Measurements from ENCODE around the gene ZC3H18. TPM values are rescaled to one million over a fixed set of nuclear protein-coding genes. Genes with fewer than 3 reads are reported as not detected.

Gene ZC3H18
- total RNA-seq, 2 experiments from 2014 or later = 83.4 to 88.7 TPM

DNA sequence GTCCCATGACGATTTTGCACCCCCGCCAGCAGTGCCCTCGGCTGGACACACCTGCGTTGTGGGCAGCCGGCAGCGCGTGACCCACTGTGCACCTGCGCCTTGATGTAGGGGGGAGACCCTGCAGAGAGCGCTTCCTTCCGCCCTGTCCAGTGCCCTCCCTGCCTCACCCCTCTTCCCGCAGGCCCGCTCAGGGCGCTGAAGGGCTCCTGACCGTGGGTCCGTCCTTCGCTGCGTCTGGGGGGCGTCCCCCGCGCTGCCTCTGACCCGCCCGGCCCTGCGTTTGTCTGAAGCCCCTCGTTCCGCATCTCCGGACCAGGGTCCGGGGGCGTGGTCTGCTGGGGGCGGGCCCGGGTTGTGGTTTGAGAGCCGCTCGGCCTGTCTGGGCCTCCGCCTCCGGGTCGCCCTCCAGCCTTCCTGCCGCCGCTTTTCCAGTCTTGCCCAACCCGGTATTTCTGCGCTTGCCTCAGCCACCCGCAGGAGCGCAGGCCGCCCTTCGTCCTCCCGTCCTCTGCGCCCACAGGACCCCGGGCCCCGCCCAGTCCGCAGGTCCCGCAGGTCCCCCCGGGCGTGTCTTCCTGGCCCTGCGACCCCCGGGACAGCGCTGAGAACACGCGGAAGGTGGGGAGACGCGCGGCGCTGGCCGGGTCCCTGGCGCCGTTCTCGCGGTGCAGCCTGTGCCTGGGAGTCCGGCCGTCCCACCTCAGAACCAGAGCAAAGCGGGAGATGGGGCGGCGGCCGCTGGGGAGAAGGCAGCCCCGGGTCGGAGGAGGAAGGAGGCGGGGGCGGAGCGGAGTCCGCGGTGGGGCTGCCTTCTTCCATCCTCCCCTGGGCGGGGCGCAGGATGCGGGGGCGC, 64.2 kb downstream of the ZC3H18 start:
- peaks cover 23% of the 10 kb centered on the region for H3K4me1 Mint-ChIP-seq
- peaks cover 19% of the 10 kb centered on the region for H3K27me3 Mint-ChIP-seq
- H3K9me3 Mint-ChIP-seq = no peaks in the 10 kb centered on the region
- peak overlapping the region; percentile 80 for H3K4me3 Mint-ChIP-seq
- H3K36me3 Mint-ChIP-seq = peaks cover 2% of the 10 kb centered on the region
- peak overlapping the region; percentile 70 for H3K27ac Mint-ChIP-seq
- ATAC-seq (ENCODE audit: low read depth) (peak; percentile 69), DNase-seq (peak; percentile 81)
- POLR2A ChIA-PET = interaction anchor here (0.6 to 1.8 kb wide), 4 partner anchors 16 to 70 kb away, joined by 3 to 10 read pairs (median 3); partner anchors contain the start of gene ZC3H18

DNA sequence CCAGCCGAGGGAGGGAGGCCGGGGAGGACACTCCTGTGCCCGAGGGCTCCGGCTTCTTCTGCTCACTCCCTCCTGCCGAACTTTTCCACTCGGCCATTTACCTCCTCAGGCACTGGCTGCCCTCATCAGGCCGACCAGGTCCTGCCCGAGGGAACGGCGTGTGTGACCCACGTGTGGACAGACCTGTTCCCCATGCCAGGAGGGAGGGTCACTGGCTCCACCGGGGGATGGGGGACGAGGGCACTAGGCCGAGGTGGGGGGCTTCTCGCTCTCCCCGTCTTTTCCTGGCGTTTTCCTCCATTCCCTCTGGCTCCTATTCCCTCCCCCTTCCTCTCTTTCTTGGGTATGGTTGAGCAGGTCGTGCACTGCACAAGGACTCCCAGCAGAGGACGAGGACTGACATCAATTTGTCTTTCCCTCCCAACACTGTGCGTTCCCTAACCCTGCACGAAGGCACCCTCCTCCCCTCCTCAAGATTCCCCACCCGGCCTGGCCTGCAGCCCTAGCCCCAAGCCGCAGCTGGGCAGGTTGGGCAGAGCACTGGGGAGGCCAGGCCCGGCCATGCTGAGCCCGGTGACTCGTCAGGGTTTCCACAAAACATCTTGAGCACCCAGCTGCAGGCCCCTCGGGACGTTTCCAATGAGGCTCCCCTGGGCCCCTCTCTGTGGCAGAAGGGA, 64.9 kb downstream of the ZC3H18 start:
- POLR2A ChIA-PET = no interaction called here
- Mint-ChIP-seq H3K9me3 (no peaks in the 10 kb centered on the region), H3K27me3 (peaks cover 24% of the 10 kb centered on the region), H3K4me3 (peak overlapping the region; percentile 80), H3K27ac (peak overlapping the region; percentile 63), H3K4me1 (peaks cover 25% of the 10 kb centered on the region), H3K36me3 (peaks cover 2% of the 10 kb centered on the region)
- ATAC-seq (ENCODE audit: low read depth) (no peak), DNase-seq (no peak)

DNA sequence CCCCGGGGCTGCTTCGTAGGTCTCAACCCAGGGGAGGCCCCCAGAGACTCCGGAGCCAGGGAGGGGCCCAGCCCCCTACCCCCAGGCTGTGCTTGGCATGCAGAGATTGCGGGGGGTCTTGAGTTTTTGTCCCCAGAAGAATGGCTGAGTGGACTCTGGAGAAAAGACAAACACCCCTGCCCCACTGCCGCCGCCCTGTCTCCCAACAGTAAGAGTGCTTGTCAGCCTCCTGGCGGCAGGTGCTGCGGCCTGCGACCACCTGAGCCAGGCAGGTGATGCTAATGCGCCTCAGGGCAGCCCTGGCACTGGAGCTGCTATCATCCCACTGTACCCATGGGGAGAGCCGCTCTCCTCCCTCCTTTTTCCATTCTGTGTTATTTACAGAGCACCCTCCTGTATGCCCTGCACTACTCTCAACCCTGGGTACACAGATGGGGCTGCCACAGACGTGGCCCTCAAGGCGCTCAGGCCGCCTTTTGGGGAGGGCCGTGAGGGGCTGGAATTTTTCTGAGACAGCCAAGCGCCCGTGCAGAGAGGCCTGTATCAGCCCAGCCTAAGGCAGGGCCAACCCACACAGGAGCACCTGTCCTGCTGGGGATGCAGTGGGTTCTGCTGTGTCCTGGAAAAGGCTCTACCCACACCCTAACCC, 65.6 kb downstream of the ZC3H18 start:
- peaks cover 25% of the 10 kb centered on the region for H3K4me1 Mint-ChIP-seq
- no peak for ATAC-seq (ENCODE audit: low read depth)

DNA sequence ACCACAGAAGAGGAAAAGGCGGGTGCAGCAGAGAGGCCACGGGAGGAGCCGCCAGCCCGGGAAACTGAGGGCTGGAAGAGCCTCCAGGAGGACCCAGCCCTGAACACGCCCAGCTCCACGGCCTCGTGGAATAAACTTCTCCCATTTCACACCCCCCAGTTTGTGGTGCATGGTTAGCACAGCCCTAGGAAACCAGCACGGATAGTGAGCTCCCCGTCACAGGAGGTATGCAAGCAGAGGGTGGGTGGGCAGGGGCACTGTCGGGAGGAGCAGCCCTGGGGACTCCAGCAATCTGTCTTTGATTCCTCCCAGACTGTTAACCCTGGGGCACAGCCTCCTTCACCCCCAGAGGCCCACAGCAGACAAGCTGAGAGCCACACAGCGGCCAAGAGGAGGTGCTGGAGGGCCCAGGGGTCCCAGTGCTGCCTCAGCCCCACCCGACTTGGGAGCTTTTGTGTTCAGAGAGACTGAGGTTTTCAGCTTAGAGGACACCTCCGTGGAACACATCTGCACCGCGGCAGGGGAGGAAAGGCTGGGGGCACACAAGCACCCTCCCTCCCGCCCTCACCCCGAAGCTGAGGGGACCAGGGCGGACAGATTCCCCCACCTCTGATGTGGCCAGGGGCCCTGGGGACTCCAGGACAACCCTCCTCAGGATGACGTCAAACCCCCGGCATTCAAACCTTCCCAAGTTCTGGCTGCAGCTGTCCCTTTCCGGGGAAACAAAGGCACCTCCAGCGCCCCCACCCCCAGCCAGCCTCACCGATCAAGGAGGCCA, 66.5 kb downstream of the ZC3H18 start:
- peak overlapping the region; percentile 20 for H3K27ac Mint-ChIP-seq
- peaks cover 25% of the 10 kb centered on the region for H3K4me1 Mint-ChIP-seq
- no peak for DNase-seq
- POLR2A ChIA-PET = interaction anchor here (0.7 to 3.3 kb wide), 4 partner anchors 13 to 67 kb away, joined by 3 to 25 read pairs (median 10); partner anchors contain the start of gene ZC3H18
- ATAC-seq (ENCODE audit: low read depth) = no peak
- H3K9me3 Mint-ChIP-seq = no peaks in the 10 kb centered on the region
- H3K36me3 Mint-ChIP-seq = peaks cover 2% of the 10 kb centered on the region
- H3K27me3 Mint-ChIP-seq = peaks cover 33% of the 10 kb centered on the region
- no peak overlapping the region for H3K4me3 Mint-ChIP-seq

More for the DNA sequence above, 65.6 kb downstream of the ZC3H18 start:
- Mint-ChIP-seq H3K27me3 (peaks cover 30% of the 10 kb centered on the region), H3K9me3 (no peaks in the 10 kb centered on the region), H3K4me3 (peak overlapping the region; percentile 37), H3K27ac (peak overlapping the region; percentile 52), H3K36me3 (peaks cover 2% of the 10 kb centered on the region)
- DNase-seq = no peak
- POLR2A ChIA-PET = interaction anchor here (2.3 kb wide), 1 partner anchor 14 kb away, joined by 14 read pairs; no protein-coding TSS in a partner anchor

DNA sequence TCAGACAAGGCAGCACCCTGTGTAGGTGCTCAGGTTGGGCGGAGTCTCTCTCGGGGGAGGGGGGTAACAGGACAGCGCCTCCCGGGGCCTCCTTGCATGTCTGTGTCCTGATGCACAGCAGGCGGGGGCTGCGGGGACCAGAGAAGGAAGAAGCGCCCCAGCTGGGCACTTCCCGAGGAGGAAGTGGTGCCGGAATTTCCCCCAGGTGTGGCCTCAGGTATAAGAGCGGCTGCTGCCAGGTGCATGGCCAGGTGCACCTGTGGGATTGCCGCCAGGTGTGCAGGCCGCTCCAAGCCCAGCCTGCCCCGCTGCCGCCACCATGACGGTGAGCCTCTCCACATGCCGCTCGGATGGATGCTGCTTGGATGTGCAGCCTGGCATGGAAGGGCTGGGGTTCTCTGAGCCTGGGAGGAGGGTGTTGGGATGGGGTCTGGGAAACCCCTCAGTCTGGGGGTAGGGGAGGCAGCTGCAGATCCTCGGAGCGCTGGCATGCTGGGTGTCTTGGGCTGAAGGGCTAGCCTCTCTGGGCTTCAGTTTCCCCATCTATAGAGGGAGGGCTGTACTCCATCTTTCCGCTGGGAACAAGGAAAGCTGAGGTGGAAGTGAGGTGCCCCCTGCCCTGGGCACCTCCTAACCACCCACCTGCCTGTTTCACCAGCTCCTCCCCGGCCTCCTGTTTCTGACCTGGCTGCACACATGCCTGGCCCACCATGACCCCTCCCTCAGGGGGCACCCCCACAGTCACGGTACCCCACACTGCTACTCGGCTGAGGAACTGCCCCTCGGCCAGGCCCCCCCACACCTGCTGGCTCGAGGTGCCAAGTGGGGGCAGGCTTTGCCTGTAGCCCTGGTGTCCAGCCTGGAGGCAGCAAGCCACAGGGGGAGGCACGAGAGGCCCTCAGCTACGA, 68.4 kb downstream of the ZC3H18 start, which contains the start of gene IL17C:
IL17C (plus strand) TSS at position 250 of the 908 bp plus-strand sequence; CDS start at position 320, 70 bp downstream.
- POLR2A ChIA-PET = interaction anchor here (1.9 to 3.3 kb wide), 4 partner anchors 11 to 63 kb away, joined by 7 to 25 read pairs (median 13); no protein-coding TSS in a partner anchor
- Mint-ChIP-seq H3K4me1 (peaks cover 20% of the 10 kb centered on the region), H3K27ac (peak within 1 kb of the TSS; percentile 20), H3K9me3 (no peaks in the 10 kb centered on the region), H3K36me3 (peaks cover 12% of the 10 kb centered on the region), H3K4me3 (no peak within 1 kb of the TSS), H3K27me3 (peaks cover 33% of the 10 kb centered on the region)
- ATAC-seq (ENCODE audit: low read depth) (no peak), DNase-seq (no peak)

DNA sequence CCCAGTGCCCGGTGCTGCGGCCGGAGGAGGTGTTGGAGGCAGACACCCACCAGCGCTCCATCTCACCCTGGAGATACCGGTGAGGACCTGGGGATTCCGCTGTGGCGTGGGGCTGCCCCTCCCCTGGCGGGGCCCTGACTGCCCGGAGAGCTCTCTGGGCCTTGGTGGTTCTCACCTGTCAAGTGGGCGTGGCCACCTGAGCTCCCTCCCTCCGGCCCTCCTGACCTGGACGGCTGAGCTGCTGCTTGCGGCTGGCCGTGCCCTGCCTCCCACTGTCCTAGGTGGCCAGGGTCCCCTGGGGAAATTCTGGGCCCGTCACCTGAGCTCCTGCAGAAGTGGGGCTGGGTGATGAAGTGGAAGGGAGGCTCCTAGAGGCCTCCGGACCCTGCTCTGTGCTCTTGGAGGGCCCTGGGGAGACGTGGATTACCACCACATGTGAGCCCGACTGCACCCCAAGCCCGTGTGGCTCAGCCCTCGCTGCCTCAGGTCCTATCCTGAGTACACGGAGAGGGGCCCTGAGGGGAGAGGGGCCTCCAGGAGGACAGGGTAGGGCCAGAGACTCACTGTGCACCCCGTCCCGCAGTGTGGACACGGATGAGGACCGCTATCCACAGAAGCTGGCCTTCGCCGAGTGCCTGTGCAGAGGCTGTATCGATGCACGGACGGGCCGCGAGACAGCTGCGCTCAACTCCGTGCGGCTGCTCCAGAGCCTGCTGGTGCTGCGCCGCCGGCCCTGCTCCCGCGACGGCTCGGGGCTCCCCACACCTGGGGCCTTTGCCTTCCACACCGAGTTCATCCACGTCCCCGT, 69.2 kb downstream of the ZC3H18 start:
- Mint-ChIP-seq H3K9me3 (no peaks in the 10 kb centered on the region), H3K36me3 (peaks cover 12% of the 10 kb centered on the region), H3K4me3 (no peak overlapping the region), H3K27ac (no peak overlapping the region), H3K4me1 (peaks cover 20% of the 10 kb centered on the region), H3K27me3 (peaks cover 33% of the 10 kb centered on the region)
- ATAC-seq (ENCODE audit: low read depth) (no peak), DNase-seq (no peak)
- POLR2A ChIA-PET = interaction anchor here (0.6 to 3.3 kb wide), 3 partner anchors 9 to 63 kb away, joined by 3 to 25 read pairs (median 12); no protein-coding TSS in a partner anchor

DNA sequence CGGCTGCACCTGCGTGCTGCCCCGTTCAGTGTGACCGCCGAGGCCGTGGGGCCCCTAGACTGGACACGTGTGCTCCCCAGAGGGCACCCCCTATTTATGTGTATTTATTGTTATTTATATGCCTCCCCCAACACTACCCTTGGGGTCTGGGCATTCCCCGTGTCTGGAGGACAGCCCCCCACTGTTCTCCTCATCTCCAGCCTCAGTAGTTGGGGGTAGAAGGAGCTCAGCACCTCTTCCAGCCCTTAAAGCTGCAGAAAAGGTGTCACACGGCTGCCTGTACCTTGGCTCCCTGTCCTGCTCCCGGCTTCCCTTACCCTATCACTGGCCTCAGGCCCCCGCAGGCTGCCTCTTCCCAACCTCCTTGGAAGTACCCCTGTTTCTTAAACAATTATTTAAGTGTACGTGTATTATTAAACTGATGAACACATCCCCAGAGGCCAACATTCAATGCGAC, 69.9 kb downstream of the ZC3H18 start:
- peaks cover 33% of the 10 kb centered on the region for H3K27me3 Mint-ChIP-seq
- H3K36me3 Mint-ChIP-seq = peaks cover 13% of the 10 kb centered on the region
- ATAC-seq (ENCODE audit: low read depth) (no peak), DNase-seq (no peak)
- no peak overlapping the region for H3K27ac Mint-ChIP-seq
- POLR2A ChIA-PET = interaction anchor here (0.6 to 2.3 kb wide), 2 partner anchors 8 to 10 kb away, joined by 3 to 12 read pairs; no protein-coding TSS in a partner anchor
- peaks cover 24% of the 10 kb centered on the region for H3K4me1 Mint-ChIP-seq
- no peak overlapping the region for H3K4me3 Mint-ChIP-seq
- H3K9me3 Mint-ChIP-seq = no peaks in the 10 kb centered on the region

DNA sequence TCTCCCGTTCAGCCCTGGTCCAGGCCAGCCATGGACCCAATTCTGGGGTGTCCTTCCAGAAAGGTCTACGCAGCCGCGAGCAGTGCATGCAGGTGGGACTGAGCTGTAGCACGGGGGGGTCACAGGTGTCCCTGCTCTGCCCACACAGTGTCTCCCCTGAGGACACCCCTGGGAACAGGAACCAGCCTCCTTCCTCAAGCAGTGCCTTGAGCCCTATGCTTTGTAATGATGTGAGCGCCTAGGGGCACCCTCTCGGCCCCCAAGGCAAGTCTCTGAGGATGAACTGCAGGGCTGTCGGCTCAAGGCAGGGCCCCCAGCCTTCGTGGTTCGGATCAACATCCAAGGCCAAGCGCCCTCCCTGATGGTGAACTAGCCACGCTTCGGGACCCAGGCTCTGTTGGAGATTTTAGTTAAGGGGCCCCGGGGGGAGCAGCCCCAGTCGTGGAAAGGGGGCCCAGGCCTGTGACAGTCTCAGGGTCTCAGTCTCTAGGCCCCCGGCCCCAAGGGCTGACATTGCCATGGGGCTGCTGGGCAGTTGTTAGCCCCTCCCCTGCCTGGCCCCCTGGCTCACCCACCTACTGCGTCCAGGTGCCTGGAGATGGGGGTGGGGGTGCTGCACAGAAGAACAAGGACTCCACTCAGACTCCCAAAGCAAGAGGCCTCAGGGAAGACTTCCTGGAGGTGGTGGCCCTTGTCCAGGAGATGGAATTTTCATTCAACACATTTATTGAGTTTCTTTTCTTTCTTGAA, 70.5 kb downstream of the ZC3H18 start:
- Mint-ChIP-seq H3K36me3 (peaks cover 14% of the 10 kb centered on the region), H3K27me3 (peaks cover 33% of the 10 kb centered on the region), H3K4me1 (peaks cover 21% of the 10 kb centered on the region), H3K27ac (no peak overlapping the region), H3K4me3 (no peak overlapping the region), H3K9me3 (no peaks in the 10 kb centered on the region)
- ATAC-seq (ENCODE audit: low read depth) (no peak), DNase-seq (no peak)
- POLR2A ChIA-PET = interaction anchor here (1.0 to 2.3 kb wide), 2 partner anchors 9 kb away, joined by 3 to 12 read pairs; no protein-coding TSS in a partner anchor

DNA sequence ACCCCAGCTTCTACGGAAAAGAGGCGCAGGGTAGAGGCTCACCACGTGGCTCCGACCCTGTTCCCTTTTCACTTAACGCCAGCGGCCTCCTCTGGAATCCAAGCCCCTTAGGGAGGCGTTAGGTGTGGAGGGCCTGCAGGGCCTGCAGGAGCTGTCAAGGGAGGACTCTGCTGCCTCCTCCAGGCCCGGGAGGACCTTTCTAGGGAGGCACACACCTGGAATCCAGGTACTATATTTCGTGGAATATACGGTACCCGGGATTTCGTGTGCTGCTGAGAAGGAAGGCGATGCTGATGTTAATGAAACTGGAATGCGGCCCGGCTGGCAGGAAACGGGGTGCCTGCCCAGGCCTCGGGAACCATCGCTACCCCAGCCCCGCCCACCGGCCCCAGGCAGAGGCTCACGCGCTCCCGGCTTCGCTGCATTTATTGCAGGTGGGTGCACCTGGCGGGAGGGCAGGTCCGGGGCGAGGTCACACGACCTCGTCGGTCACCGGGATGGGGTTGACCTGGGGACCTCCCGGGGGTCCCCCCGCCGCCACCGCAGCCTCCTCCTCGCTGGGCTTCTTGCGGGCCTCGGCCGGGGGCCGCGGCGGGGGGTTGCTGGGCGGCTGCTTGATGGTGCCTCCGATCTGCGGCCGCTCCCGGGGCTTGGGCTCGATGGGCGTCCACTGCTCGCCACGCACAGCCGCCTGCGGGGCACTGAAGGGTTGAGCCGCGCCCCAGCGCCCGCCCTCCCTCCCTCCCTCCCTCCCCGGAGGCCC, 72.9 kb downstream of the ZC3H18 start:
- Mint-ChIP-seq H3K27me3 (peaks cover 22% of the 10 kb centered on the region), H3K27ac (no peak overlapping the region), H3K4me1 (peaks cover 9% of the 10 kb centered on the region), H3K9me3 (no peaks in the 10 kb centered on the region), H3K36me3 (peaks cover 12% of the 10 kb centered on the region), H3K4me3 (no peak overlapping the region)
- ATAC-seq (ENCODE audit: low read depth) = no peak
- DNase-seq = no peak
- POLR2A ChIA-PET = no interaction called here

DNA sequence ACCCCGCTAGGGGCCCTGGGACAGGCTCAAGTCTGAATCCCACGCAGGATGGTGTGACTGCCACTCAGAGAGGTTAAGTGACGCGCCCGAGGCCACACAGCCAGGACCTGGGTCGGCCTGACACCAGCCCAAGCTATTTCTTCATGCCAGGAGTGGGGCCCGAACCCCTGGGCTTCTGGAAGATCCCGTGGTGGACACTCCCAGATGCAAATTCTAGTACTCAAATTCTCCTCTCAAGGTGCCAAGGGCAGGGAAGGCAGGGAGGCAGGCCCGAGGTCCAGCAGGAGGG, 73.4 kb downstream of the ZC3H18 start:
- ATAC-seq (ENCODE audit: low read depth) = no peak
- H3K9me3 Mint-ChIP-seq = no peaks in the 10 kb centered on the region
- H3K36me3 Mint-ChIP-seq = peaks cover 12% of the 10 kb centered on the region
- POLR2A ChIA-PET = no interaction called here
- H3K27me3 Mint-ChIP-seq = peaks cover 18% of the 10 kb centered on the region
- H3K4me3 Mint-ChIP-seq = no peak overlapping the region
- peaks cover 6% of the 10 kb centered on the region for H3K4me1 Mint-ChIP-seq
- DNase-seq = no peak
- no peak overlapping the region for H3K27ac Mint-ChIP-seq

All from activated naive CD8-positive, alpha-beta T cell treated with anti-CD3 and anti-CD28 coated beads, Interleukin-2, amount 10 ng/mL, durations not matched to agents 7 days and 5 days (primary cell).